ENCODE data around the gene ITPR3.

Gene ITPR3

DNA sequence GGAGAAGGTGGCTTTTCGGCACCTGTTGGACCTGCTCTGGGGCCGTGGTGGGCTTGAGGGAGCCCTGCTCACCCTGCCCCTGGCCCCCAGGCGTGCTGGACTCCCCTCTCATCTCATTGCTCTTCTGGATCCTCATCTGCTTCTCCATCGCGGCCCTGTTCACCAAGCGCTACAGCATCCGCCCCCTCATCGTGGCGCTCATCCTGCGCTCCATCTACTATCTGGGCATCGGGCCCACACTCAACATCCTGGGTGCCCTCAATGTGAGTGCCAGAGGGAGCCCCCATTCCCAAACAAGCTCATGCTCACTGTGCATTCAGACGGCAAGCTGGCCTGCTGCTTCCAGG, 68.0 kb downstream of the ITPR3 start:
- no peak for DNase-seq

DNA sequence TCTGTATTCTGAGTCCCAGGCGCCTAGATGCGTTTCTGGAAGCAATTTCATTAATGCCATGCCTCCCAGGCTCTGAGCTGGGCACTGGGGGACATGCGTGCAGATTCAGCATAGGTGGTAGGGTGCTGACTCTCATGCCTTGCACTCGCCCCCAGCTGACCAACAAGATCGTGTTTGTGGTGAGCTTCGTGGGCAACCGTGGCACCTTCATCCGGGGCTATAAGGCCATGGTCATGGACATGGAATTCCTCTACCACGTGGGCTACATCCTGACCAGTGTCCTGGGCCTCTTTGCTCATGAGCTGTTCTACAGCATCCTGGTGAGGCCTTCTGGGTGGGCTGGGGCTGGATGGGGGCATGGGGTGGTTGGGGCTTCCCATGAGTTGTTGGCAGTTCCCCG, 68.8 kb downstream of the ITPR3 start:
- no peak for DNase-seq

DNA sequence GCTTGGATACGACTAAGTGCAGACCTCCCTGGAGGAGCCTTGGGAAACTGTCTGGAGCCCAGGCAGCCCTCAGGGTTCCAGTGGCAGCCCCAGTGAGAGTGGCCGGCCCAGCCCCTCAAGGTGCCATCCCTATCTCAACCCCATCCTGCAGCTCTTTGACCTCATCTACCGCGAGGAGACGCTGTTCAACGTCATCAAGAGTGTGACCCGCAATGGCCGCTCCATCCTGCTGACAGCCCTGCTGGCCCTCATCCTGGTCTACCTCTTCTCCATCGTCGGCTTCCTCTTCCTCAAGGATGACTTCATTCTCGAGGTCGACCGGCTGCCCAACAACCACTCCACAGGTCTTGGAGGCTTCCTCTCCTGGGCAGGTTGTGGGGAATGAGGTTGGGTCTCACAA, 69.6 kb downstream of the ITPR3 start:
- no peak for DNase-seq

DNA sequence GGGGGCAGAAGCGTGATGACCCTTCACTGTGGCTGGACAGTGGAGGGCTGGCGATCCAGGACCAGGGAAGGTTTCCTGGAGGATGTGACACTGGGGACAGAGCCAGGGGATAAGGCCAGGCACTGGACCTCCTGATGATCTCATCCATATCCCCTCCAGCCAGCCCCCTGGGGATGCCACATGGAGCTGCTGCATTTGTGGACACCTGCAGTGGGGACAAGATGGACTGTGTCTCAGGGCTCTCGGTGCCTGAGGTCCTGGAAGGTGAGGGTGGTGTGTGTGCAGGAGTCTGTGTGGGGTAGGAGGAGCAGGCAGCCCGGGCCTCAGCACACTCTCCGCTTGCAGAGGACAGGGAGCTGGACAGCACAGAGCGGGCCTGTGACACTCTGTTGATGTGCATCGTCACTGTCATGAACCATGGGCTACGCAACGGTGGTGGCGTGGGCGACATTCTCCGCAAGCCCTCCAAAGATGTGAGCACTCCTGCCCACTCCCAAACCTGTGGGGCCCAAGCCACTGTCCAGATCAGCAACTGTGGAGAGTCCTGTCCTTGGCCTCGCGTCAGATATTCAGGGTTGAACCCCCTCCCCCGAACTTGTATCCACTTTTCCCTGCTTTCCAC, 70.4 kb downstream of the ITPR3 start:
- no peak for DNase-seq

DNA sequence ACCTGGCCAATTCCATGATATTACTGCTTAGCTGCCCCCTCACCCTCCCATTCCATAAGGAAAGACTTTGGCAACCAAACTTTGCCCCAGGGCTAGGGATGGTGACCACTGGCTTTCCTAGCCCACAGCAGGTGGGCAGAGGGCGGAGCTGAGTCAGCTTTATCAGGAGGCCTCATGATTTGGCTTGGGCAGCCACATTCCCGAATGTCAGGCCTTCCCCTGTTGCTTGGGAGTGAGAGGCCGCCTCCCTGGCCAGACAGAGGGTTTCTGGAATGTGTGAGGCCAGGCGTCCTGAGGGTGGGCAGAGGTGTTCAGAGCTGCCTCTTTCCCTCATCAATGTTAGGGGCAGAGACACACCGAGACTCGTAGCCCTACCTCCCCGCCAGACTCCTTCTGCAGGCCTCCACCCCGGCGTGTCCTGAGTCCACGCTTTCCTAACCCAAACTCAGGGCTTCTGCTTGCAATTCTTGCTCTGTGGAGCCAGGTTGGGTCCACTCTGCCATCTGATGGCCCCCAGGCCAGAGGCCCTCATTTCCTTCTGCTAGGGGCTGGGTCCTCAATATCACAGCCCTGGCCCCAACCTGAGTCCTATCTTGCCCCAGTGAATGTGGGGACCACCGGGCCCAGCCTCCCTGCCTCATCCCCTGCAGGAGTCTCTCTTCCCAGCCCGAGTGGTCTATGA, 71.1 kb downstream of the ITPR3 start:
- DNase-seq = no peak

DNA sequence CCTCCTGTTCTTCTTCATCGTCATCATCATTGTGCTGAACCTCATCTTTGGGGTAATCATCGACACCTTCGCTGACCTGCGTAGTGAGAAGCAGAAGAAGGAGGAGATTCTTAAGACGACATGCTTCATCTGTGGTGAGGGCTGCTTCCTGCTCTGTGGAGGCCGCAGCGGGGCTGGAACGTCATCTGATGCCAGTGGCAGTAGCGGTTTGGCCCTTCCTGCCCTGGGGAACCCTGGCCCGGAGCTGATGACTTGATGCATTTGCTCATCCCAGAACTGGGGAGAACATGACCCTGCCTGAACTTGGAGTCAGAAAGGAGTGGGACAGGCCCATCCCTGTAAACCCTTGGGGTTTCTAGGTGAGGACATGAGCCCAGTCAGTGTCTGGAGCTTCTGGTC, 71.6 kb downstream of the ITPR3 start:
- no peak for DNase-seq

DNA sequence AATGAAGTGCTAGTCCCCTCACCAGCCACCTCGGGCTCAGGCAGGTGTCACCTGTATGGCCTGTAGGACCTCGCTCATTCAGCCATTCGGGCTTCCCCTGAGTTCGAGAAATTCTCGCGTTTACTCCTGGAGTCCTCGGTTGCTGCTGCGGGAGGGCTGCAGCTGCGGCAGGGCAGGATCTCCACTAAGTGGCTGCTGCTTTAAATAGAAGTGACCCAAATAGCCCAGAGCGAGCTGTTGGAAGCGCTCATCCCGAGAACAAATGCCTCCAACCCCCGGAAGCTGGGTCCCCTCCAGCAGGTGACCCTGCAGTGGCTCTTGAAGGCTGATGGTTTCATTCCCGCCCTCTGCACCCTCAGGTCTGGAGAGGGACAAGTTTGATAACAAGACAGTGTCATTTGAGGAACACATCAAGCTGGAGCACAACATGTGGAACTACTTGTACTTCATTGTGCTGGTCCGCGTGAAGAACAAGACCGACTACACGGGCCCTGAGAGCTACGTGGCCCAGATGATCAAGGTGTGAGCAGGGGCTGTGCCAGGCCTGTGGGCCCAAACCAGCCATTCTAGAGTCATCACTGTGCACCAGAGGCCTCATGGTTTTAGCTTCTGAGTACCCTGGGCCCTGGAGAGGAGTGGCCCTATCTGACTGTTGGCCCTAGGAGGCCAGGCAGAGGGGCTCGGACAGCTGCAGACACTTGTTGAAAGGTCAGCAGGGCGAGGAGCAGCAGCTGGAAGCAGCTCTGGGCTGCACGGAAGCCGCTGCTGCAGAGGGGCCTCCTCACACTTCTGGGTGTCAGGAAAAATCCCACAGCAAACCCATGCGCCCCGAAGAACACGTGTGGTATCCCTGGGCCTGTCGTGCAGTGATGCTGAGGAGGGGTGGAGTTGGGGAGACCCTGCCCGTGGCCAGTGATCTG, 72.3 kb downstream of the ITPR3 start:
- DNase-seq = peak; percentile 41

DNA sequence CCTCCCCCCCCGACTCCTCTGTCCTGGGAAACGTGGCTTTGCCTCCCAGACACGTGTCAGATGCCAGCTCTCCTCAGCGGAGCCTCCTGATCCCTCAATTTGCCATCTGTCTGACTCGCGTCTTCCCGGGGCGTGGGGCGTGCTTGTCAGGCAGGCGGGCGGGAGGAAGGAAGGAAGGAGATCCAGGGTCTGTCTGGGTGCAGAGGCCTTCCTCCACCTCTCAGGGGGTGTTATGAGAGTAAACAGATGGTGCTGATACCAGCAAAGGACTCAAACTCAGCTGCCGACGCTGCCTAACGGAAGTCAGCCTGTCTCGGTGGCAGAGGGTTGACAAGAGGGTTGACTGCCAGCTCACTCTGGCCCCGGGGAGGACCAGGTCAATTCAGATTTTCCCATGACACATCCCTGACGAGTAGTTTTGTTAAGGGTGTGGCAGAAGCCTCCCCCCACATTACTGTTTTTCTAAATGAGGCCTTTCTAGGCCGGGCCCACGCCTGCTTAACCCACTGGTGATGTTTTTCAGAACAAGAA, 73.3 kb downstream of the ITPR3 start:
- DNase-seq = peak; percentile 79

DNA sequence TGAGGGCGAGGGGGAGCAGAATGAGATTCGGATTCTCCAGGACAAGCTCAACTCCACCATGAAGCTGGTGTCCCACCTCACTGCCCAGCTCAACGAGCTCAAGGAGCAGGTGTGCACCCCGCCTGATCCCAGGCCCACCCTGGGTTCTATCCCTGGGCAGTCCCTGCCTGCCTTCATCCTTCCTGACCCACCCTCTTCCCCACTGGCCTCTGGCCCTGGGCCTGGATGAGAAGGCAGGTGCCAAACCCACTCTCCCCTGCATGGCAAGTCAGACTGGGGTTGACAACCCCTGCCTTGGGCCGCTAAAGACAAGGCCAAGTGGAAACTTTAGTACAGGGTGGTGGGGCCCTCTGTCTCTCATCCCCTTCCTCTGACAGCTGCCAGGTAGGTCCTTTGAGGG, 73.9 kb downstream of the ITPR3 start:
- no peak for DNase-seq

DNA sequence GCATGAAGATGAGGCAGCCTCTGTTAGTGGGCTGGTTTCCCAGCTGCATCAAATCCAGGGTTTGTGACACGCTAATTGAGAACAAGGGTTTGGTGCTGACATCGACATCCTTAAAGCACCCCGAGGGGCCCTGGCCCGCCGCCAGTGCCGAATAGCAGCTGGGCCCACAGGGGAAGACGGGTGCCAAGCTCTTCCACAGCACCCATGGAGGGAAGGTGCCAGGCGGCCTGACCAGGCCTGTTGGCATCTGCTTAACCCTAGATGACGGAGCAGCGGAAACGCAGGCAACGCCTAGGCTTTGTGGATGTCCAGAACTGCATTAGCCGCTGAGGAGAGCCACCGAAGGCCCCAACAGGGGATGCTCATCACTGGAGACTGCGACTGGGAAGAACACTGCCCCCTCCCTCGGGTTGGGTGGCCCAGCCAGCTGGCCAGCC, 74.3 kb downstream of the ITPR3 start:
- no peak for DNase-seq

DNA sequence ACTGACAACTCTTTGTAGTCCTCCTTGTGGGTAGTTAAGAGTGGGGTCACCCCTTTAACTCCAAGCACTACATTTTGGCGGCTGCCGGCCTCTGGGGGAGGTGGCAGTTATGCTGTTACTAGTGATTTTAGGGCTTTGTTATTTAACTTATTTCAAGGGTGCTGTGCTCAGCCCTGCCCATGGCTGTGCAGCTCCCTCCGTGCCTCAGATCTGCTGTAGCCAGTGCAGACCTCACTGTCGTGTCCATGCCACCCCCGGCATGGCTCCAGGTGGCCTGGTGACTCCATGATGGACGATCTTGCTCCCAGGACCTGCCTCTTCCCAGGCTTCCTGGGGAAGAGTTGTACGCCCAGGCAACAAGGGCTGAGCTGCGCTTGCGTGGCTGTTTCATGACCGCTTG, 75.0 kb downstream of the ITPR3 start:
- DNase-seq = no peak

DNA sequence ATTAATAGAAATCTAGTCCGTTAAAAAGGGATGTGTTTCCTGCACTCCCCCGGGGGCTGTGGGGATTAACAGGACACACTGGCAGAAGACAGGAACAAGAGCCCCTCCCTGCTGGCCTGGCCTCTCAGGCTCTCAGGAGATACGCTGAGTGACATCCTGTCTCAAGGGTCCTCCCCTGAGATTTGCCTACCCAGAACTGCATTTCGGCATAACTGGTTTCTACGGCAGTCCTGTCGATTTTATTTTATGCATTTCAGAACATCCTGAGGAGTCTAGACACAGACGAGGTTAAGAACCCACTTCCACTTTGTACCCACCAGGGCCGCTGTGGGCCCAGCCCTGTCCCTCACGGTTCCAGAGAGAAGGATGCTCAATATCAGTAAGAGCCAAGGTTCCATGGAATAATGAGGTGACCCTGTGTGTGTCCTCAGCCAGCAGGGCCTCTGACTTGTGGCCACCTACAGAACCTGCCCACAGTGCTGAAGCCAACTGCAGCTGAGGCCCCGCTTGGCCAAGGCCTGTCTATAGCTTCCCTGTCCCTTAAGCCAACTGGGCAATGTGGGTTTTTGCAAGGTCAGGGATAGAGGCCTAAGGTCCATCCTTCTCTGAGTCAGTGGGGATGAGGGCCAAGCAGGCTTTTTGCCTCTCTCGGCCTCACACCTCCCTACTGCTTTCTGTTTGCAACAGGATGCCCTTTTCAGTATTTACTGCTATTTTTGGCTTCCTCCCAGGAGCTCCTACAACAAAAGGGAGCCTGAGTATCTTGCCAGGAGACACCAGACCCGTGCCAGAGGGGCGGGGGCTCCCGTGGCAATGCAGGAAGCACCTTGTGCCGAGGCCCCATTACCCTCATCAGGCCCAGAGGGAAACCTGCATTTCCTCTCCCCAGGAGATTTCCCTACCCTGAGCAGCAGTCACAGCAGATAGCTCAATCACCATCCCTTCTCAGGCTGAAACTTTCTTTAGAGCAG, 75.7 kb downstream of the ITPR3 start:
- DNase-seq = no peak

DNA sequence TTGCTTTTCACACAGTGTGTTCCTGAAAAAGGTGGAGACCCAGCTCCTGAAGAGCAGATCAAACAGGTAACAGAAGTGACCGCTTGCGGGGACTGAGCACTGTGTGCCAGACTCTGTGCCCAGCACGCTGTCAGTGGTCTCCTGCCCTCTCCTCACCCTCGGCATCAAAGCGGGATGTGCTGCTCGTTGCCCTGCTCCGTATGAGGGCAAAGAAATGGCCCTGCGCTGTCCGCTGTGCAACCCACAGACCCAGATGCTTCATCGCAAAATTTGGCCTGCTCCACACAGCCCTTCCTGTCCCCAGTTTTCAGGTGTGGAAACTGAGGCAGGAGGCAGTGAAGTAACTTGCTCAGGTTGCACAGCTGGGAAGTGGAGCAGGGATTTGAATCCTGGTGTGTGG, 76.7 kb downstream of the ITPR3 start:
- DNase-seq = no peak

DNA sequence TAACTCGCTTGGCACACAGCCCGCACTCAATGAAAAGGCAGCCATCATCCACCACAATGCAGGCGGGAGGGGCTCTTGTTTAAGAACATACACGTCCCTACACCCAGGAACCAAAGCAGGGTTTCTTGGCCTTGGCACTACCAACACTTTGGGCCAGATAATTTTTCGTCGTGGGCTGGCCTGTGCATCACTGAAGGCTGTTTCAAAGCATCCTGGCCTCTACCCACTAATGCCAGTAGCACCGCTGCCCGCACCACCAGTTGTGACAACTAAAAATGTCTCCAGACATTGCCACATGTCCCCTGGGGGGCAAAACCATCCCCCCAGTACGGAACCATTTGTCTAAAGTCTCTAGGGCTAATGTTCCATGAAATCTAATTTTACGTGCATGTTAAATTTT, 77.4 kb downstream of the ITPR3 start:
- no peak for DNase-seq

DNA sequence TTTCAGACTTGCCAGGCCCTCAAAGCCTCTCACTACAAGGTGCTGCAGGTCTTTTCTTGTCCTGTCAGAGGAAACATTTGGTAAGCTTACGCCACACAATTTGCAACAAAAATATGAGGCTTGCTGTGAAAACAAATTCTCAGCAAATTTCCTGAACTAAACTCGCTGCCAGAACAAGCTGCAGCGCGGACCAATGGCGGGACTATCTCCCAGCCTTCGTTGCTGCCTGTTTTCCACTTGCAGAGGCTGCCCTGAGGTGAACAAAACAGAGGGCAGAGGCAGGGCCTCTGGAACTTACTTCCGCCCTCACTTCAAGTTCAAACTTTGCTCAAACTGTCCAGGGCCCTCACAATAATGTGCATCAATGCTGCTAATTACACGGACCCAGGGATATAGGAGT, 78.0 kb downstream of the ITPR3 start:
- DNase-seq = no peak

DNA sequence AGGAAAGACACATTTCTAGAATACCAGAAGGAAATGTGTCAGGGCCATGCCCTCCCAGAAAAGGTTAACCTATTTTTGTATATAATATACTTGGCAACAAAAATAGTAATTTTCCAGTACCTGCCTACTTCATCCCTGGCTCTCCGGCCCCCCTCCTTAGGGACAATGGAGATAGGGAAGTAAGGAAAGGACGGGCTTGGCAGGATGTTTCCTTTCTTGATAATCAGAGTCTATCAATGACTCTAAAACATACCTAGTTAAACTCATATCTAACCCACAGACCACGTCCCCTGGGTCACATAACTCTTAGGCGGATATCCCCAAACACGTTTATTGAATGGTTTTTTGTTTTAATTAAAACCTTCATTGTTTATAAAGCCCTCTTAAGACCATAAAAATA, 78.6 kb downstream of the ITPR3 start:
- no peak for DNase-seq

DNA sequence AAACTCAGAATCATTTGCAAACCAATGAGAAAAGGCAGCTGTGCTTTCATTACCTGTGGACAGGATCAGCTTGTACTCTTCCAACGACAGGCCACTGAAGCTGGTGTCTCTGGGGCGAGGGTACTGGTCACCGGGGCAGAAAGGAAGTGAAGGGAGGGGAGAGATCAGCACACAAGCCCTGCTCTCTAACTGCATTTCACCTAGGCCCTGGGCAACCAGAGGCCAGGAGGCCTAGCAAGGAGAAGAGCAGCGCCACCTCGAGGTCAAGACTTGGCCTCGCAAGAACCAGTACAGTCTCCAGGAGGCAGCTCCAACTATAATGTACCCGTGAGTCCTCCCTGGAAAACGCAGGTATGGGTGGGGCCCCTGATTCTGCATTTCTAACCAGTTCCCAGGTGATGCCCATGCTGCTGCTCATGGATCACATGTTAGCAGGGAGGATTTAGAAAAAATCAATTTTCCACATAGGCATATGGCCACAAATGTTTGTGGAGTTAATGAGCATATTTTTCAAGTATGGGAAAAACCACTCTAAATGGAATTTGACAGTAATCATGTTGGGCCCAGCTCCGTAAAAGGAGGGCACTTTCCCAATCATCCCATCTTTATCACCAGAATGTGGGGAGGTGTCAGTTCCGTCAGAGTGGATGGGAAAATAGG, 79.4 kb downstream of the ITPR3 start:
- DNase-seq = peak; percentile 80

DNA sequence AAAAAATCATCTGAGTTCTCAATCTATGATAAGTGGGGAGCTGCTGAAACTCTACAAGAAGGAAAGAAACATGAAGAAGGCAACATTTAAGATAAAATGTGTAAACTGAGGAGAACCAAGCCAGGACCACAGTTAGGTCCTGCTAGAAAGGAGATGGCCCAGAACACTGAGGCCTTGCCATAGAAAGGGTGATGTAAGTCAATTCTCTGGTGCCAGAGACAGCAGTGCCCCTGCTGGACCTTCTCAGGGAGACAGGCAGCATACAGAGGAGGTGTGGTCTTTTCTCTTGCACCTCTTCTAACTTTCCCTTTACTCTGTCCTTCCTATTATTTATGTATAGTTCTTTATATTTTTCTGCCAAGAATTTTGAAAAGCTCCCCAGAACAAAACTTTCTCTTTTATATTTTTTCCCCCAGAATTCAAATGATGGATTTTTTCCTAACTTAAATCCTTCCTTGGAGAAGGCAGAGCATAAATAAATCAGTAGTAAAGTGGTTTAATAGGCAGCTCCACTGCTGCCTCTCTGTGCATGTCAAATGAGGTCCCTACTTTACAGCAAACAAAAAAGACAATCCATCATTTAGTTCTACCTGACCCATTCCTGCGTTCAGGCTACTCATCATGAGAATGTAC, 81.3 kb downstream of the ITPR3 start:
- DNase-seq = peak; percentile 58

DNA sequence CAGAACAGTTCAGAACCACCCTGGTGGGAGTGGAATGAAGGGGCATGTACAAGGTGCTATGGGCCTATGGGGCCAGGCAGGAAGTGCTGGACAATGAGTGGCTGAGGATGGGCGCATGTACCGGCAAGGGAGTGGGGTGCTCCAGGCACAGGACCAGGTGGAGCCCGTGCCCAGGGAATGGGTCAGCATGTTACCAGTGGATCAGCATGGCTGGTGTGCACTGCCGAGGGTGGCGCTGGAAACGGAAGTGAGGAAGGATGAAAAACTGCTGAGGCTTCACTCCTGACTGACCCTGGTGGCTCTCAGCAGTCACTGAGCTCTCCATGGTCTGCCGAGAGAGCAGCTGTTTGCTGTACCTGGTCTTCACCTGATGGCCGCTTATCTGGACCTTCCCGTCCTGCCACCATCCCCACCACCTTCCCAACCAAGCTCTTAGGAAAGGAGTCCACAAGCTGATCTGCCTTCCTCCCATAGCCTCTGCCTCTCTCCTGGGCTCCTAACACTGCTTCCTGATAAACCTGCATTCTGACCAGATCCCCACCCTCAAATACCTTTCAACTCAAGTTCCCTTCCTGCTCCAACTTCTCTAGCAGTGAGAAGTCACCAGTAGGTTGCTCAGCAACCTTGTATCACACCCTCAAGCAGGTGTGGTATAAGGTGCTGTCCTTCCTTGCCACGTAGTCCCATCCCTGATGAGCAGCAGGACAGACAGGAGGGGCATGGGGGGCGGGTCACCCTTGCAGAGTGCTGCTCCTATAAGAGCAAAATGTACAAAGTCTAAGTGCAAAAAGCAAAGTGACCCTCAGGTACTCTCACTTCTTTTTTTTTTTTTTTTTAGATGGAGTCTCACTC, 83.3 kb downstream of the ITPR3 start:
- no peak for DNase-seq

DNA sequence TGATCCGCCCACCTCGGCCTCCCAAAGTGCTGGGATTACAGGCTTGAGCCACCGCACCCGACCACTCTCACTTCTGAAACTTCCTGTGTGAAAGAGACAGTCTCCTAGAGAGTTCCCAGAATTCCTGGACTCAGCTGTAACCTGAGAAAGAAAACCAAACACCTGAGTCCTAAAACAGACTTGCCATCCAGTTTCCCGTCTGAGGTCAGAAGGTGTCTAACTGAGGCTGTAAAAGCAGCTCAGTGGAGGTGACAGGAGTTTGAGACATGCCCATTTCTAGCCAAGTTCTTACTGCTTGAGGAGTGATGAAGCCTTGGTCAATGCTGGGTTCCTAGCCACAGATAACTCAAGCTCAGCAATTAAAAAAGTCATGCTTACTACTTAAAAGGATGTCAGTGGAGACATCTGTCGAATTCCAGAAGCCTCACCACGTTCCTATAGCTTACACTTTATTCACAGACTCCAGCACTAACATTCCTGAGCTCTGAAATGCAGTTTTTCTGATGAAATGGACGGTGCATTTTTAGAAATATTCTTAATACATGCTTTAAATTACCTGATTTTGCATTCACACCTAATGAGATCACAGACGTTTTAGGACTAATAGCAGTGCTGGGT, 84.3 kb downstream of the ITPR3 start:
- DNase-seq = no peak
